Caco-2 (cell line): ENCODE data around the gene LYPD5. TPM values are rescaled to one million over a fixed set of nuclear protein-coding genes. Genes with fewer than 3 reads are reported as not detected.

Experiments used
- BruUV-seq: library from RNA; stranded (reverse); fragments of 400-500 nt; replicated peaks from 2 replicates; lab custom pipeline; 2021; lab: Mats Ljungman, UMichigan
- CTCF ChIA-PET: fragments of 300-600 bp; sonication (Branson Sonifier 250); formaldehyde crosslinking; loops from one replicate; lab custom pipeline; 2022; ENCODE audit warnings: antibody characterized with exemption; lab: Charles Lee
- POLR2A ChIA-PET: fragments of 300-600 bp; sonication (Branson Sonifier 250); formaldehyde crosslinking; loops from one replicate; lab custom pipeline; 2022; ENCODE audit warnings: antibody characterized with exemption; lab: Charles Lee
- DNase-seq, 2 experiments: peaks; one replicate each; pipeline versions ENCODE4 v3.0.0 to v3.0.0-alpha.2; 2020 to 2022
- H3K27me3 ChIP-seq: replicated peaks from 2 replicates; pipeline ENCODE4 v1.6.0; 2011; ENCODE audit warnings: low read length; ENCODE audit not compliant: control insufficient read depth, insufficient read depth
- H3K36me3 ChIP-seq: 2 replicates; pipeline ENCODE4 v1.5.1; 2011; ENCODE audit warnings: low read length; ENCODE audit not compliant: control insufficient read depth, insufficient read depth
- H3K4me1 ChIP-seq: fragments of 250-450 bp; sonication (Bioruptor Pico); 2 replicates; pipeline ENCODE4 v1.5.1; 2020; ENCODE audit warnings: mild to moderate bottlenecking
- H3K4me3 ChIP-seq: 2 replicates; pipeline ENCODE4 v1.5.1; 2011; ENCODE audit warnings: low read depth, mild to moderate bottlenecking, control low read depth, low read length
- H3K9me3 ChIP-seq: fragments of 250-450 bp; sonication (Bioruptor Pico); 2 replicates; pipeline ENCODE4 v1.5.1; 2020; ENCODE audit warnings: mild to moderate bottlenecking, moderate library complexity
- H3K27ac Mint-ChIP-seq: one replicate; pipeline ENCODE4 v1.8.0; 2022; ENCODE audit warnings: mixed read lengths; ENCODE audit not compliant: unreplicated experiment
- H3K27me3 Mint-ChIP-seq: one replicate; pipeline ENCODE4 v1.8.0; 2022; ENCODE audit warnings: mixed read lengths; ENCODE audit not compliant: insufficient read depth, unreplicated experiment
- H3K36me3 Mint-ChIP-seq: one replicate; pipeline ENCODE4 v1.8.0; 2022; ENCODE audit warnings: mild to moderate bottlenecking, mixed read lengths; ENCODE audit not compliant: insufficient read depth, unreplicated experiment
- H3K4me1 Mint-ChIP-seq: one replicate; pipeline ENCODE4 v1.8.0; 2022; ENCODE audit warnings: low read depth, mixed read lengths; ENCODE audit not compliant: unreplicated experiment
- H3K4me3 Mint-ChIP-seq: one replicate; pipeline ENCODE4 v1.8.0; 2022; ENCODE audit warnings: mild to moderate bottlenecking, moderate library complexity, mixed read lengths; ENCODE audit not compliant: unreplicated experiment
- H3K9me3 Mint-ChIP-seq: one replicate; pipeline ENCODE4 v1.8.0; 2022; ENCODE audit warnings: mixed read lengths; ENCODE audit not compliant: unreplicated experiment
- CTCF ChIP-seq, 2 experiments: fragments of 200-600 bp in 1 of 2; IDR thresholded peaks; 1 replicate in 1 of 2; 2 replicates in 1 of 2; pipeline versions ENCODE4 v1.5.1 to v1.8.0; 2011 to 2022; ENCODE audit warnings: antibody characterized with exemption in 1 of 2, control low read depth in 1 of 2, inconsistent platforms in 1 of 2, low read depth in 1 of 2, low read length in 1 of 2, mild to moderate bottlenecking in 1 of 2, moderate library complexity in 1 of 2; ENCODE audit not compliant: insufficient read depth in 1 of 2, severe bottlenecking in 1 of 2, unreplicated experiment in 1 of 2
- intact Hi-C: fragments of 100-400 bp; cut with micrococcal nuclease; formaldehyde crosslinking; loops from one replicate; pipeline ENCODE4 v1.10.0; 2022; ENCODE audit not compliant: unreplicated experiment
- total RNA-seq: library from RNA; stranded (reverse); gene quantifications from 2 replicates; pipeline ENCODE4 v1.2.3, GENCODE V29; 2022

The LYPD5 gene
- total RNA-seq, 1 experiment from 2014 or later = 0.95 TPM

GRCh38 chr19:43814663-43815352, 12.6 kb upstream of the LYPD5 start:
- POLR2A ChIA-PET = interaction anchor here (0.6 kb wide), 1 partner anchor 12 kb away, joined by 3 read pairs; the partner anchor contains the start of gene ZNF283
- CTCF ChIA-PET = no interaction called here
- Histone ChIP-seq H3K36me3 (no peaks in the 10 kb centered on the region), H3K27me3 (no peaks in the 10 kb centered on the region), H3K9me3 (0 out of 2 replicates have a peak, but pooled peaks cover 5% of the 10 kb centered on the region), H3K4me3 (no peak overlapping the region), H3K4me1 (no peaks in the 10 kb centered on the region)
- H3K27me3 Mint-ChIP-seq = peaks cover 3% of the 10 kb centered on the region
- H3K4me1 Mint-ChIP-seq = no peaks in the 10 kb centered on the region
- no peaks in the 10 kb centered on the region for H3K36me3 Mint-ChIP-seq
- intact Hi-C loops = no loop called here
- no peak overlapping the region for H3K4me3 Mint-ChIP-seq
- DNase-seq = no peak
- no peak for TF ChIP-seq CTCF (IDR thresholded peaks at IDR 0.05; ENCODE audit: insufficient read depth in 1 of 2, low read depth in 1 of 2, low read length in 1 of 2, severe bottlenecking in 1 of 2, unreplicated experiment in 1 of 2)
- no peaks in the 10 kb centered on the region for H3K9me3 Mint-ChIP-seq
- no TSS peak for BruUV-seq
- no peak overlapping the region for H3K27ac Mint-ChIP-seq

- DNase-seq = no peak
- intact Hi-C loops = no loop called here
- ChIA-PET CTCF (interaction anchor here (0.6 kb wide), 1 partner anchor 139 kb away, joined by 5 read pairs; no protein-coding TSS in a partner anchor), POLR2A (no interaction called here)
- Histone ChIP-seq H3K4me1 (no peaks in the 10 kb centered on the region), H3K36me3 (no peaks in the 10 kb centered on the region), H3K9me3 (0 out of 2 replicates have a peak, but pooled peaks cover 5% of the 10 kb centered on the region), H3K4me3 (no peak overlapping the region), H3K27me3 (no peaks in the 10 kb centered on the region)
- peaks cover 3% of the 10 kb centered on the region for H3K27me3 Mint-ChIP-seq
- H3K36me3 Mint-ChIP-seq = no peaks in the 10 kb centered on the region
- H3K4me3 Mint-ChIP-seq = no peak overlapping the region
- no peak for TF ChIP-seq CTCF (IDR thresholded peaks at IDR 0.05; ENCODE audit: insufficient read depth in 1 of 2, low read depth in 1 of 2, low read length in 1 of 2, severe bottlenecking in 1 of 2, unreplicated experiment in 1 of 2)
- no peak overlapping the region for H3K27ac Mint-ChIP-seq
- BruUV-seq = no TSS peak
- H3K4me1 Mint-ChIP-seq = no peaks in the 10 kb centered on the region
- H3K9me3 Mint-ChIP-seq = no peaks in the 10 kb centered on the region
Measured at GRCh38 chr19:43812688-43813087, 10.4 kb upstream of the LYPD5 start.

GRCh38 chr19:43812259-43812658, 10.0 kb upstream of the LYPD5 start:
- Mint-ChIP-seq H3K27me3 (peaks cover 3% of the 10 kb centered on the region), H3K36me3 (no peaks in the 10 kb centered on the region), H3K9me3 (no peaks in the 10 kb centered on the region), H3K4me3 (no peak overlapping the region), H3K27ac (no peak overlapping the region), H3K4me1 (no peaks in the 10 kb centered on the region)
- Histone ChIP-seq H3K9me3 (0 out of 2 replicates have a peak, but pooled peaks cover 5% of the 10 kb centered on the region), H3K4me1 (no peaks in the 10 kb centered on the region), H3K36me3 (no peaks in the 10 kb centered on the region), H3K27me3 (no peaks in the 10 kb centered on the region), H3K4me3 (no peak overlapping the region)
- POLR2A ChIA-PET = no interaction called here
- DNase-seq = no peak
- no peak for TF ChIP-seq CTCF (IDR thresholded peaks at IDR 0.05; ENCODE audit: insufficient read depth in 1 of 2, low read depth in 1 of 2, low read length in 1 of 2, severe bottlenecking in 1 of 2, unreplicated experiment in 1 of 2)
- CTCF ChIA-PET = no interaction called here
- no TSS peak for BruUV-seq
- intact Hi-C loops = no loop called here
